Measurements from ENCODE around the gene SMAD1. TPM values are rescaled to one million over a fixed set of nuclear protein-coding genes. Genes with fewer than 3 reads are reported as not detected.

Gene SMAD1
- total RNA-seq, 1 experiment from 2014 or later: 13.4 TPM

- no peaks in the 10 kb centered on the region for H3K27me3 ChIP-seq (replicated peaks)
Observed at GRCh38 chr4:145496292-145496691, 14.6 kb downstream of the SMAD1 start.

GRCh38 chr4:145497199-145498149, 15.8 kb downstream of the SMAD1 start:
- Histone ChIP-seq H3K9me3 (replicated peaks) (no peaks in the 10 kb centered on the region), H3K4me1 (replicated peaks) (no peaks in the 10 kb centered on the region), H3K36me3 (no peaks in the 10 kb centered on the region), H3K27me3 (replicated peaks) (no peaks in the 10 kb centered on the region), H3K4me3 (no peak overlapping the region), H3K27ac (no peak overlapping the region)
- DNase-seq (ENCODE audit: low read depth in 1 of 2, low spot score in 2 of 2): no peak

More at GRCh38 chr4:145496292-145496691, 14.6 kb downstream of the SMAD1 start:
- H3K4me1 ChIP-seq (replicated peaks): no peaks in the 10 kb centered on the region
- no peak for DNase-seq (ENCODE audit: low read depth in 1 of 2, low spot score in 2 of 2)
- H3K4me3 ChIP-seq: no peak overlapping the region
- no peaks in the 10 kb centered on the region for H3K36me3 ChIP-seq
- H3K9me3 ChIP-seq (replicated peaks): no peaks in the 10 kb centered on the region
- no peak overlapping the region for H3K27ac ChIP-seq

- Histone ChIP-seq H3K9me3 (replicated peaks) (no peaks in the 10 kb centered on the region), H3K4me1 (replicated peaks) (no peaks in the 10 kb centered on the region), H3K4me3 (no peak overlapping the region), H3K27ac (no peak overlapping the region), H3K36me3 (no peaks in the 10 kb centered on the region), H3K27me3 (replicated peaks) (no peaks in the 10 kb centered on the region)
- DNase-seq (ENCODE audit: low read depth in 1 of 2, low spot score in 2 of 2): no peak
Observed at GRCh38 chr4:145498430-145498829, 16.8 kb downstream of the SMAD1 start.

- H3K9me3 ChIP-seq (replicated peaks): no peaks in the 10 kb centered on the region
- no peaks in the 10 kb centered on the region for H3K27me3 ChIP-seq (replicated peaks)
Observed at GRCh38 chr4:145501051-145501660, 19.5 kb downstream of the SMAD1 start.

GRCh38 chr4:145502809-145503208, 21.2 kb downstream of the SMAD1 start:
- Histone ChIP-seq H3K27me3 (replicated peaks) (no peaks in the 10 kb centered on the region), H3K9me3 (replicated peaks) (no peaks in the 10 kb centered on the region), H3K4me3 (no peak overlapping the region), H3K4me1 (replicated peaks) (peaks cover 3% of the 10 kb centered on the region), H3K36me3 (no peaks in the 10 kb centered on the region), H3K27ac (no peak overlapping the region)
- no peak for DNase-seq (ENCODE audit: low read depth in 1 of 2, low spot score in 2 of 2)

More at GRCh38 chr4:145501051-145501660, 19.5 kb downstream of the SMAD1 start:
- no peak overlapping the region for H3K4me3 ChIP-seq
- H3K4me1 ChIP-seq (replicated peaks): no peaks in the 10 kb centered on the region
- no peaks in the 10 kb centered on the region for H3K36me3 ChIP-seq
- no peak for DNase-seq (ENCODE audit: low read depth in 1 of 2, low spot score in 2 of 2)
- no peak overlapping the region for H3K27ac ChIP-seq

GRCh38 chr4:145503486-145504072, 21.9 kb downstream of the SMAD1 start:
- no peak for DNase-seq (ENCODE audit: low read depth in 1 of 2, low spot score in 2 of 2)
- Histone ChIP-seq H3K27me3 (replicated peaks) (no peaks in the 10 kb centered on the region), H3K27ac (no peak overlapping the region), H3K4me1 (replicated peaks) (peaks cover 4% of the 10 kb centered on the region), H3K9me3 (replicated peaks) (no peaks in the 10 kb centered on the region), H3K36me3 (no peaks in the 10 kb centered on the region), H3K4me3 (no peak overlapping the region)

GRCh38 chr4:145505995-145506394, 24.3 kb downstream of the SMAD1 start:
- H3K4me1 ChIP-seq (replicated peaks): peaks cover 4% of the 10 kb centered on the region
- no peaks in the 10 kb centered on the region for H3K36me3 ChIP-seq
- no peak for DNase-seq (ENCODE audit: low read depth in 1 of 2, low spot score in 2 of 2)

GRCh38 chr4:145507636-145508035, 26.0 kb downstream of the SMAD1 start:
- DNase-seq (ENCODE audit: low read depth in 1 of 2, low spot score in 2 of 2): peak in 1 of 2 experiments; percentile 21
- H3K27me3 ChIP-seq (replicated peaks): no peaks in the 10 kb centered on the region
- peaks cover 4% of the 10 kb centered on the region for H3K4me1 ChIP-seq (replicated peaks)

More at GRCh38 chr4:145505995-145506394, 24.3 kb downstream of the SMAD1 start:
- Histone ChIP-seq H3K4me3 (no peak overlapping the region), H3K27ac (no peak overlapping the region), H3K27me3 (replicated peaks) (no peaks in the 10 kb centered on the region), H3K9me3 (replicated peaks) (no peaks in the 10 kb centered on the region)

GRCh38 chr4:145511913-145512522, 30.4 kb downstream of the SMAD1 start:
- H3K36me3 ChIP-seq: peaks cover 6% of the 10 kb centered on the region; the same call in 1 of the 2 replicates
- H3K9me3 ChIP-seq (replicated peaks): peaks cover 10% of the 10 kb centered on the region; the same call in 1 of the 2 replicates
- no peaks in the 10 kb centered on the region for H3K27me3 ChIP-seq (replicated peaks)
- DNase-seq (ENCODE audit: low read depth in 1 of 2, low spot score in 2 of 2): no peak
- no peak overlapping the region for H3K27ac ChIP-seq
- H3K4me3 ChIP-seq: no peak overlapping the region
- peaks cover 4% of the 10 kb centered on the region for H3K4me1 ChIP-seq (replicated peaks)

More at GRCh38 chr4:145507636-145508035, 26.0 kb downstream of the SMAD1 start:
- Histone ChIP-seq H3K36me3 (no peaks in the 10 kb centered on the region), H3K4me3 (no peak overlapping the region), H3K27ac (no peak overlapping the region), H3K9me3 (replicated peaks) (peaks cover 7% of the 10 kb centered on the region; the same call in 1 of the 2 replicates)

GRCh38 chr4:145513020-145513621, 31.5 kb downstream of the SMAD1 start:
- no peak for DNase-seq (ENCODE audit: low read depth in 1 of 2, low spot score in 2 of 2)
- H3K27ac ChIP-seq: no peak overlapping the region
- H3K27me3 ChIP-seq (replicated peaks): no peaks in the 10 kb centered on the region
- peaks cover 10% of the 10 kb centered on the region; the same call in 1 of the 2 replicates for H3K9me3 ChIP-seq (replicated peaks)
- H3K36me3 ChIP-seq: peaks cover 6% of the 10 kb centered on the region; the same call in 1 of the 2 replicates
- H3K4me1 ChIP-seq (replicated peaks): no peaks in the 10 kb centered on the region
- H3K4me3 ChIP-seq: no peak overlapping the region

- Histone ChIP-seq H3K36me3 (peaks cover 3% of the 10 kb centered on the region; the same call in 1 of the 2 replicates), H3K27ac (no peak overlapping the region), H3K4me3 (no peak overlapping the region), H3K27me3 (replicated peaks) (no peaks in the 10 kb centered on the region), H3K9me3 (replicated peaks) (no peaks in the 10 kb centered on the region), H3K4me1 (replicated peaks) (no peaks in the 10 kb centered on the region)
- no peak for DNase-seq (ENCODE audit: low read depth in 1 of 2, low spot score in 2 of 2)
Observed at GRCh38 chr4:145520172-145520571, 38.5 kb downstream of the SMAD1 start.

- H3K4me1 ChIP-seq (replicated peaks): no peaks in the 10 kb centered on the region
- H3K27me3 ChIP-seq (replicated peaks): no peaks in the 10 kb centered on the region
- no peaks in the 10 kb centered on the region for H3K9me3 ChIP-seq (replicated peaks)
- H3K36me3 ChIP-seq: no peaks in the 10 kb centered on the region
- H3K4me3 ChIP-seq: no peak overlapping the region
- H3K27ac ChIP-seq: no peak overlapping the region
- no peak for DNase-seq (ENCODE audit: low read depth in 1 of 2, low spot score in 2 of 2)
Observed at GRCh38 chr4:145521282-145521681, 39.6 kb downstream of the SMAD1 start.

GRCh38 chr4:145523117-145523516, 41.5 kb downstream of the SMAD1 start:
- H3K4me1 ChIP-seq (replicated peaks): no peaks in the 10 kb centered on the region
- H3K27me3 ChIP-seq (replicated peaks): no peaks in the 10 kb centered on the region
- DNase-seq (ENCODE audit: low read depth in 1 of 2, low spot score in 2 of 2): no peak
- H3K36me3 ChIP-seq: no peaks in the 10 kb centered on the region
- H3K9me3 ChIP-seq (replicated peaks): no peaks in the 10 kb centered on the region
- H3K27ac ChIP-seq: no peak overlapping the region
- no peak overlapping the region for H3K4me3 ChIP-seq

Measured in SJSA1 (cell line).